Mesendoderm (in vitro differentiated cells): ENCODE results near the gene POGLUT2.

Source experiments
- DNase-seq: peaks from one replicate; pipeline ENCODE4 v3.0.0; 2013
- H2AK5ac ChIP-seq: 2 replicates; pipeline ENCODE4 v1.6.1; 2013; ENCODE audit warnings: low read length, inconsistent platforms
- H2BK120ac ChIP-seq: 2 replicates; pipeline ENCODE4 v1.6.1; 2013; ENCODE audit warnings: low read depth, mild to moderate bottlenecking, low read length, moderate library complexity, mixed read lengths
- H2BK15ac ChIP-seq: replicated peaks from 2 replicates; pipeline ENCODE4 v1.6.1; 2013; ENCODE audit warnings: low read depth, mild to moderate bottlenecking, moderate library complexity
- H2BK5ac ChIP-seq: 2 replicates; pipeline ENCODE4 v1.6.1; 2013; ENCODE audit warnings: low read length, inconsistent platforms
- H3K18ac ChIP-seq: 2 replicates; pipeline ENCODE4 v1.6.1; 2013; ENCODE audit warnings: mild to moderate bottlenecking, low read length, mixed read lengths
- H3K23ac ChIP-seq: one replicate; pipeline ENCODE4 v1.6.1; 2013; ENCODE audit warnings: low read length
- H3K27ac ChIP-seq: 2 replicates; pipeline ENCODE4 v1.5.1; 2013; ENCODE audit warnings: low read depth, mild to moderate bottlenecking, inconsistent platforms, low read length, moderate library complexity
- H3K27me3 ChIP-seq: 2 replicates; pipeline ENCODE4 v1.6.1; 2013; ENCODE audit warnings: low read length, control low read depth, mild to moderate bottlenecking, inconsistent platforms; ENCODE audit not compliant: insufficient read depth, poor library complexity
- H3K36me3 ChIP-seq: 2 replicates; pipeline ENCODE4 v1.6.1; 2013; ENCODE audit warnings: low read length, inconsistent platforms; ENCODE audit not compliant: control insufficient read depth, insufficient read depth
- H3K4ac ChIP-seq: one replicate; pipeline ENCODE4 v1.6.1; 2013; ENCODE audit warnings: low read depth, mild to moderate bottlenecking, low read length, moderate library complexity
- H3K4me1 ChIP-seq: 2 replicates; pipeline ENCODE4 v1.6.1; 2013; ENCODE audit warnings: low read depth, low read length, inconsistent platforms; ENCODE audit not compliant: control insufficient read depth
- H3K4me2 ChIP-seq: 2 replicates; pipeline ENCODE4 v1.6.1; 2013; ENCODE audit warnings: low read length
- H3K4me3 ChIP-seq: 2 replicates; pipeline ENCODE4 v1.5.1; 2013; ENCODE audit warnings: mild to moderate bottlenecking, low read length
- H3K56ac ChIP-seq: one replicate; pipeline ENCODE4 v1.6.1; 2013; ENCODE audit warnings: low read length
- H3K79me1 ChIP-seq: 2 replicates; pipeline ENCODE4 v1.6.1; 2013; ENCODE audit warnings: low read length, inconsistent platforms
- H3K79me2 ChIP-seq: 2 replicates; pipeline ENCODE4 v1.6.1; 2013; ENCODE audit warnings: mild to moderate bottlenecking, low read length; ENCODE audit not compliant: control insufficient read depth, insufficient read depth
- H3K9ac ChIP-seq: 2 replicates; pipeline ENCODE4 v1.6.1; 2013; ENCODE audit warnings: low read length, inconsistent platforms
- H4K5ac ChIP-seq: one replicate; pipeline ENCODE4 v1.6.1; 2013; ENCODE audit warnings: low read length
- H4K8ac ChIP-seq: one replicate; pipeline ENCODE4 v1.6.1; 2013; ENCODE audit warnings: low read depth, mild to moderate bottlenecking, control low read depth, low read length, moderate library complexity
- WGBS: extraction: QIAGEN DNeasy Blood & Tissue Kit; methylation state at CpG from one replicate; pipeline ENCODE4 v1.1.7; 2013; ENCODE audit warnings: low lambda C conversion rate, missing lambda C conversion rate; ENCODE audit not compliant: insufficient coverage; ENCODE audit errors: extremely low coverage; 5-methylcytosine and 5-hydroxymethylcytosine counted together

Gene POGLUT2

GRCh38 chr13:102814025-102814607, 15.3 kb upstream of the POGLUT2 start:
- peaks cover 2% of the 10 kb centered on the region for H3K4me1 ChIP-seq
- H3K18ac ChIP-seq, result no peak overlapping the region
- H2AK5ac ChIP-seq, result no peak overlapping the region
- no peak overlapping the region for H3K9ac ChIP-seq
- no peak overlapping the region for H3K23ac ChIP-seq
- H2BK15ac ChIP-seq, result no peak overlapping the region
- H3K4me2 ChIP-seq, result no peak overlapping the region
- no CpG with 5 or more reads among the region's 7 CpGs for WGBS
- peaks cover 1% of the 10 kb centered on the region for H3K27me3 ChIP-seq
- H4K5ac ChIP-seq, result no peak overlapping the region
- no peak overlapping the region for H3K27ac ChIP-seq
- no peak overlapping the region for H4K8ac ChIP-seq
- H3K36me3 ChIP-seq, result no peaks in the 10 kb centered on the region
- H2BK120ac ChIP-seq, result no peak overlapping the region
- no peak for DNase-seq
- H3K56ac ChIP-seq, result no peak overlapping the region
- no peak overlapping the region for H2BK5ac ChIP-seq
- no peaks in the 10 kb centered on the region for H3K79me2 ChIP-seq
- H3K79me1 ChIP-seq, result no peaks in the 10 kb centered on the region
- no peak overlapping the region for H3K4me3 ChIP-seq
- no peak overlapping the region for H3K4ac ChIP-seq

- Histone ChIP-seq H3K79me1 (no peaks in the 10 kb centered on the region), H4K8ac (no peak overlapping the region), H3K27ac (no peak overlapping the region), H4K5ac (no peak overlapping the region), H2BK120ac (no peak overlapping the region), H3K4me1 (peaks cover 2% of the 10 kb centered on the region), H3K23ac (no peak overlapping the region), H3K9ac (no peak overlapping the region), H3K18ac (no peak overlapping the region), H3K27me3 (peaks cover 1% of the 10 kb centered on the region), H3K4me2 (no peak overlapping the region), H2AK5ac (no peak overlapping the region), H3K4me3 (no peak overlapping the region), H3K36me3 (no peaks in the 10 kb centered on the region), H3K56ac (no peak overlapping the region), H3K79me2 (no peaks in the 10 kb centered on the region), H2BK15ac (no peak overlapping the region), H3K4ac (no peak overlapping the region), H2BK5ac (no peak overlapping the region)
- DNase-seq, result peak; percentile 29
Measured at GRCh38 chr13:102812611-102813287, 14.0 kb upstream of the POGLUT2 start.

GRCh38 chr13:102807699-102808098, 8.9 kb upstream of the POGLUT2 start:
- H3K56ac ChIP-seq, result no peak overlapping the region
- no peak overlapping the region for H2BK120ac ChIP-seq
- no peak overlapping the region for H3K18ac ChIP-seq
- no CpG with 5 or more reads among the region's 3 CpGs for WGBS
- no peak overlapping the region for H3K4me2 ChIP-seq
- no peak for DNase-seq
- no peak overlapping the region for H3K4me3 ChIP-seq
- no peak overlapping the region for H3K9ac ChIP-seq
- no peak overlapping the region for H4K5ac ChIP-seq
- no peak overlapping the region for H3K4ac ChIP-seq
- H3K27me3 ChIP-seq, result no peaks in the 10 kb centered on the region
- H3K79me1 ChIP-seq, result no peaks in the 10 kb centered on the region
- H2AK5ac ChIP-seq, result no peak overlapping the region
- no peak overlapping the region for H3K23ac ChIP-seq
- no peak overlapping the region for H2BK15ac ChIP-seq
- H2BK5ac ChIP-seq, result no peak overlapping the region
- no peaks in the 10 kb centered on the region for H3K79me2 ChIP-seq
- no peak overlapping the region for H4K8ac ChIP-seq
- no peak overlapping the region for H3K27ac ChIP-seq
- H3K4me1 ChIP-seq, result peaks cover under 1% of the 10 kb centered on the region
- no peaks in the 10 kb centered on the region for H3K36me3 ChIP-seq

GRCh38 chr13:102805680-102806079, 6.9 kb upstream of the POGLUT2 start:
- Histone ChIP-seq H2BK120ac (no peak overlapping the region), H3K27me3 (no peaks in the 10 kb centered on the region), H3K56ac (no peak overlapping the region), H3K4me2 (no peak overlapping the region), H3K27ac (no peak overlapping the region), H4K8ac (no peak overlapping the region), H4K5ac (no peak overlapping the region), H3K4ac (no peak overlapping the region), H2BK5ac (no peak overlapping the region), H2BK15ac (no peak overlapping the region), H2AK5ac (no peak overlapping the region), H3K79me2 (no peaks in the 10 kb centered on the region), H3K4me1 (no peaks in the 10 kb centered on the region), H3K23ac (no peak overlapping the region), H3K18ac (no peak overlapping the region), H3K79me1 (no peaks in the 10 kb centered on the region), H3K4me3 (no peak overlapping the region), H3K9ac (no peak overlapping the region), H3K36me3 (no peaks in the 10 kb centered on the region)
- WGBS, result no CpG with 5 or more reads among the region's 3 CpGs
- DNase-seq, result no peak

GRCh38 chr13:102800145-102801041, 1.6 kb upstream of the POGLUT2 start:
- Histone ChIP-seq H3K23ac (no peak overlapping the region), H4K8ac (no peak overlapping the region), H3K79me1 (no peaks in the 10 kb centered on the region), H3K27me3 (no peaks in the 10 kb centered on the region), H3K4ac (no peak overlapping the region), H3K36me3 (no peaks in the 10 kb centered on the region), H2BK5ac (no peak overlapping the region), H3K18ac (peak overlapping the region; percentile 28), H3K9ac (peak overlapping the region; percentile 86), H3K79me2 (no peaks in the 10 kb centered on the region), H3K56ac (peak overlapping the region; percentile 90), H2BK120ac (no peak overlapping the region), H2BK15ac (no peak overlapping the region), H3K27ac (no peak overlapping the region), H2AK5ac (no peak overlapping the region), H4K5ac (no peak overlapping the region), H3K4me3 (peak overlapping the region; percentile 72), H3K4me1 (no peaks in the 10 kb centered on the region), H3K4me2 (peak overlapping the region; percentile 97)
- DNase-seq, result peak; percentile 87
- WGBS, result no CpG with 5 or more reads among the region's 81 CpGs
